ENCODE measurements around the gene PRKAR1B. TPM values are rescaled to one million over a fixed set of nuclear protein-coding genes. Genes with fewer than 3 reads are reported as not detected.

PRKAR1B gene
- total RNA-seq, 1 experiment from 2014 or later = 51.7 TPM

DNA sequence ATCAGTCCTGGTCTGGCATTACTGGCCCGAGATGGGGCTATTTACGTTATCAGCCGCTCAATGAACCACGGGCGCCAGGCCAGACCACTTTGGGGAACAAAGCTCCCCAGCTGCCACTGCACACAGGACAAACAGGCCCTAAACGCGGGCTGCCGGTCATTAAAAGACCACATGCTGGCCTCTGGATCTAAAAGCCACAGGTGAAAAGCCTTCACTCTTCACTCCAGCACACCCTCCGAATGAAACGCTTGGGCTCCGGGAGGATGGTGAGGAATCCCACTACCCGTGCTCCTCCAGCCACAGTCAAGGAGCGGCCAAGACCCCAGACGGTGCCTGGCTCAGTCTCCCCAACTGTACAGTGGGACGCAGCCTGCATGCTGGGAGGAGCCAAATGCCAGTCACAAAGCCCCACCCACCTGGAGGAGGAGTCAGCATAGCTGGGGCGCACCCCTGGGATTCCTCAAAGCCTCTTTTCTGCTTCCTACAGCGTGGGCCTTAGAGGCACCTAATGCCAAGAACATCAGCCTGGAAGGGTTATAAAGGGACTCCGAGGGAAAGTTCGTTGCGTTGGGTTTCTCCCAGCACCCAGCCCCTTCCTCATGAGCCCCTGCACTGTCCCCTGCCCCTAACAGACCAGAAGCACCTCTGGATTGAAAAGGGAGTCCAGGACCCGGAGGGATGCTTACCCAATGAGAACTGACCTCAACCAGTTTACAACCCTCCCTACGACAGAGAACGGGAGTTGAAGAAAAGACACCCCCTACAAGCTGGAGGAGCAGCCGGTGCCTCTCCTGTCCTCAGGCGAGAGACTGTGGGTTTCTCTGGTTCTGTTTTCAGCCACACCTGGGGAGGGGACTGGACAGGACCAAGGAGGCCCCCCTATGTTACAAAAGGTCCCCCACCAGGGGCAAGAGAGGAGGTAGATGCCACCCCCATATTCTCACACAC is 212.2 kb downstream of the PRKAR1B start:
- Histone ChIP-seq H3K79me2 (ENCODE audit: low read depth) (peaks cover 42% of the 10 kb centered on the region), H3K4me1 (replicated peaks; ENCODE audit: insufficient read depth) (no peaks in the 10 kb centered on the region; the same call in 1 of the 2 replicates), H3K27me3 (ENCODE audit: insufficient read depth, low read depth) (no peaks in the 10 kb centered on the region), H3K9me2 (ENCODE audit: insufficient read depth) (no peaks in the 10 kb centered on the region), H4K20me1 (ENCODE audit: insufficient read depth) (peaks cover 38% of the 10 kb centered on the region), H2AFZ (no peak overlapping the region), H3K36me3 (ENCODE audit: low read depth) (0 out of 2 replicates have a peak, but pooled peaks cover 6% of the 10 kb centered on the region), H3K4me3 (no peak overlapping the region), H3K27ac (no peak overlapping the region), H3F3A (ENCODE audit: insufficient read depth, low read depth) (peaks cover 9% of the 10 kb centered on the region; the same call in 1 of the 2 replicates), H3K9me3 (ENCODE audit: insufficient read depth, low read depth) (no peaks in the 10 kb centered on the region), H3K4me2 (no peak overlapping the region)
- no peak for TF ChIP-seq EZH2 (IDR thresholded peaks at IDR 0.05; ENCODE audit: low read depth)
- TF ChIP-seq, protein P1, sequence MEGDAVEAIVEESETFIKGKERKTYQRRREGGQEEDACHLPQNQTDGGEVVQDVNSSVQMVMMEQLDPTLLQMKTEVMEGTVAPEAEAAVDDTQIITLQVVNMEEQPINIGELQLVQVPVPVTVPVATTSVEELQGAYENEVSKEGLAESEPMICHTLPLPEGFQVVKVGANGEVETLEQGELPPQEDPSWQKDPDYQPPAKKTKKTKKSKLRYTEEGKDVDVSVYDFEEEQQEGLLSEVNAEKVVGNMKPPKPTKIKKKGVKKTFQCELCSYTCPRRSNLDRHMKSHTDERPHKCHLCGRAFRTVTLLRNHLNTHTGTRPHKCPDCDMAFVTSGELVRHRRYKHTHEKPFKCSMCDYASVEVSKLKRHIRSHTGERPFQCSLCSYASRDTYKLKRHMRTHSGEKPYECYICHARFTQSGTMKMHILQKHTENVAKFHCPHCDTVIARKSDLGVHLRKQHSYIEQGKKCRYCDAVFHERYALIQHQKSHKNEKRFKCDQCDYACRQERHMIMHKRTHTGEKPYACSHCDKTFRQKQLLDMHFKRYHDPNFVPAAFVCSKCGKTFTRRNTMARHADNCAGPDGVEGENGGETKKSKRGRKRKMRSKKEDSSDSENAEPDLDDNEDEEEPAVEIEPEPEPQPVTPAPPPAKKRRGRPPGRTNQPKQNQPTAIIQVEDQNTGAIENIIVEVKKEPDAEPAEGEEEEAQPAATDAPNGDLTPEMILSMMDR (conservative IDR thresholded peaks at IDR 0.05) = no peak
- BruUV-seq (replicated peaks) = no TSS peak
- intact Hi-C loops (cut with micrococcal nuclease; ENCODE audit: unreplicated experiment) = no loop called here
- ChIA-PET CTCF (no interaction called here), POLR2A (ENCODE audit: unreplicated experiment) (interaction anchor here (0.7 kb wide), 1 partner anchor 79 kb away, joined by 4 read pairs; no protein-coding TSS in a partner anchor)
- no peak for DNase-seq

DNA sequence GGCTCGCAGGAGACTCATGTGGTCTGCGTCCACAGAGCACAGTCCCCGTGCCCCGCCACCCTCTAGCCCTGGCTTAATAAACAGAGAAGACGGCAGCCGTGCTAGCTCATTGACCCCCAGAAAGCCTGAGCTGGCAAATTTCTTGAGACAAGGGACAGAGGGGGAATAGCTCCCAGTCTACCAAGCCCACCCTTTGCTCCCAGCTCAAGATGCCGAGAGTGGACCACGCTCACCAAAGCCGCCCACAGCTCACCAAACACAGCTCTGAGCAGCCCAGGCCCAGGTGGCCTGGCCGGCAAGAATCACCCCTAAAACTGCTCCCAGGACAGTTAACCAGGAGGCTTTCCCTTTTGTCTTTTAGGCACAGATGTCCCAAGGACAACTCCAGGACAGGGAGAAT is 212.8 kb downstream of the PRKAR1B start:
- no TSS peak for BruUV-seq (replicated peaks)
- peaks cover 14% of the 10 kb centered on the region; the same call in 1 of the 2 replicates for H3F3A ChIP-seq (ENCODE audit: insufficient read depth, low read depth)
- no peak overlapping the region for H3K4me3 ChIP-seq
- peaks cover 38% of the 10 kb centered on the region for H4K20me1 ChIP-seq (ENCODE audit: insufficient read depth)
- POLR2A ChIA-PET (ENCODE audit: unreplicated experiment) = interaction anchor here (0.7 kb wide), 1 partner anchor 78 kb away, joined by 4 read pairs; no protein-coding TSS in a partner anchor
- no peaks in the 10 kb centered on the region; the same call in 1 of the 2 replicates for H3K4me1 ChIP-seq (replicated peaks; ENCODE audit: insufficient read depth)
- no peak for DNase-seq
- peaks cover 42% of the 10 kb centered on the region for H3K79me2 ChIP-seq (ENCODE audit: low read depth)
- TF ChIP-seq, protein P1 (conservative IDR thresholded peaks at IDR 0.05) = no peak
- no peak for TF ChIP-seq EZH2 (IDR thresholded peaks at IDR 0.05; ENCODE audit: low read depth)
- intact Hi-C loops (cut with micrococcal nuclease; ENCODE audit: unreplicated experiment) = no loop called here
- H3K36me3 ChIP-seq (ENCODE audit: low read depth) = 0 out of 2 replicates have a peak, but pooled peaks cover 6% of the 10 kb centered on the region
- no peaks in the 10 kb centered on the region for H3K9me2 ChIP-seq (ENCODE audit: insufficient read depth)
- H3K27ac ChIP-seq = no peak overlapping the region
- CTCF ChIA-PET = no interaction called here
- H3K27me3 ChIP-seq (ENCODE audit: insufficient read depth, low read depth) = no peaks in the 10 kb centered on the region
- H3K4me2 ChIP-seq = no peak overlapping the region
- no peak overlapping the region for H2AFZ ChIP-seq
- no peaks in the 10 kb centered on the region for H3K9me3 ChIP-seq (ENCODE audit: insufficient read depth, low read depth)

DNA sequence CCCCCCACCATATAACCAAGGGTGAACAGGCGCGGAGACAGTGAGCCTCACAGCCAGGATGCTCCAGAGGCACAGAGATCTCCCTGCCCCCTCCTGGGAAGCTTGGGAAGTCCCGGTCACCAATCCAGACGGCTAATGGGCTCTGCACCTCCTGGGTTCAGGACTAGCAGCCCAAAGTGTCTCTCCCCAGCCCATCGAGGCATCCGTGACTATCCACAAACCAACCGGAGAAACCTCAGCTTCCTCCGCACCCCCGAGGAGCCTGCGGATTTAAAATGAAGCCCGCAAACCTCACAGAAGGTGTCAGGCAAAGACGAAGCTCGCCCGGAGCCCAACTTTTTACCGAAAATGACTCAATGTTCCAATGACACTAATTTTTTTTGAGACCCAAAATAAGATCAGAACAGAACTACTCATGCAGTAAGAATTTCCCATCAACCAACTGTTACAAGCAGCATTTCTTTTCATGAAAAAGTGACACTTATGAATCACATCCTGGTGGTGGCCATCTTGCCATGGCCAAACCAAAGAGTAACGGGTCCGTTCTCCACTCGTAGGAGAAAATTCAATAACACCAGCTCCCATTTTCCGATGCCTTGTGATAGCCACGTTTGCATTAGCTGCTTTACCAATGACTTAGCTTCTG is 213.4 kb downstream of the PRKAR1B start:
- H4K20me1 ChIP-seq (ENCODE audit: insufficient read depth) = peaks cover 38% of the 10 kb centered on the region
- intact Hi-C loops (cut with micrococcal nuclease; ENCODE audit: unreplicated experiment) = no loop called here
- TF ChIP-seq, protein P1 (conservative IDR thresholded peaks at IDR 0.05) = no peak
- no peak for TF ChIP-seq EZH2 (IDR thresholded peaks at IDR 0.05; ENCODE audit: low read depth)
- CTCF ChIA-PET = no interaction called here
- H3K9me3 ChIP-seq (ENCODE audit: insufficient read depth, low read depth) = no peaks in the 10 kb centered on the region
- H3F3A ChIP-seq (ENCODE audit: insufficient read depth, low read depth) = peaks cover 15% of the 10 kb centered on the region; the same call in 1 of the 2 replicates
- no peak overlapping the region for H2AFZ ChIP-seq
- BruUV-seq (replicated peaks) = no TSS peak
- H3K36me3 ChIP-seq (ENCODE audit: low read depth) = 0 out of 2 replicates have a peak, but pooled peaks cover 6% of the 10 kb centered on the region
- H3K9me2 ChIP-seq (ENCODE audit: insufficient read depth) = no peaks in the 10 kb centered on the region
- no peak overlapping the region for H3K4me3 ChIP-seq
- H3K27ac ChIP-seq = no peak overlapping the region
- no peak for DNase-seq
- no peak overlapping the region for H3K4me2 ChIP-seq
- no peaks in the 10 kb centered on the region; the same call in 1 of the 2 replicates for H3K4me1 ChIP-seq (replicated peaks; ENCODE audit: insufficient read depth)
- H3K79me2 ChIP-seq (ENCODE audit: low read depth) = peaks cover 41% of the 10 kb centered on the region
- POLR2A ChIA-PET (ENCODE audit: unreplicated experiment) = interaction anchor here (0.7 kb wide), 1 partner anchor 78 kb away, joined by 4 read pairs; no protein-coding TSS in a partner anchor
- H3K27me3 ChIP-seq (ENCODE audit: insufficient read depth, low read depth) = no peaks in the 10 kb centered on the region

Measured in PC-9 (cell line).